Endometrial microvascular endothelial cells (primary cell): ENCODE measurements around the gene C1QC. TPM values are rescaled to one million over a fixed set of nuclear protein-coding genes. Genes with fewer than 3 reads are reported as not detected.

ENCODE experiments used
- in situ Hi-C: cut with HindIII; loops from 2 replicates; pipeline ENCODE4 v1.10.0; 2017; ENCODE audit warnings: low sequenced_read_pairs, low pct_unique_long_range_greater_than_20kb; ENCODE audit errors: inconsistent ontology term
- total RNA-seq: library from RNA; depleted of rRNA; stranded (reverse); fragments of >200 nt; gene quantifications from one replicate; pipeline ENCODE4 v1.2.3, GENCODE V29; 2015; ENCODE audit errors: inconsistent ontology term

Gene C1QC
- total RNA-seq, 1 donor from 2014 or later = not detected

- in situ Hi-C loops = no loop called here
Observed at GRCh38 chr1:22615886-22616285, 27.5 kb upstream of the C1QC start.

GRCh38 chr1:22616571-22616970 is 26.9 kb upstream of the C1QC start:
- in situ Hi-C loops = no loop called here

GRCh38 chr1:22618056-22618455 is 25.4 kb upstream of the C1QC start:
- in situ Hi-C loops = no loop called here

- in situ Hi-C loops = no loop called here
Observed at GRCh38 chr1:22619252-22619651, 24.2 kb upstream of the C1QC start.

- in situ Hi-C loops = no loop called here
Observed at GRCh38 chr1:22619798-22620197, 23.6 kb upstream of the C1QC start.

GRCh38 chr1:22621761-22622160 is 21.7 kb upstream of the C1QC start:
- in situ Hi-C loops = no loop called here

GRCh38 chr1:22625262-22625925 is 18.0 kb upstream of the C1QC start:
- in situ Hi-C loops = no loop called here

- in situ Hi-C loops = no loop called here
Observed at GRCh38 chr1:22626237-22627157, 16.9 kb upstream of the C1QC start.

- in situ Hi-C loops = no loop called here
Observed at GRCh38 chr1:22627331-22627730, 16.1 kb upstream of the C1QC start.

GRCh38 chr1:22628698-22629444 is 14.6 kb upstream of the C1QC start:
- in situ Hi-C loops = no loop called here

- in situ Hi-C loops = no loop called here
Observed at GRCh38 chr1:22629886-22630285, 13.5 kb upstream of the C1QC start.

GRCh38 chr1:22633697-22634463 is 9.6 kb upstream of the C1QC start:
- in situ Hi-C loops = no loop called here

- in situ Hi-C loops = no loop called here
Observed at GRCh38 chr1:22635436-22635835, 8.0 kb upstream of the C1QC start.

GRCh38 chr1:22636353-22636752 is 7.1 kb upstream of the C1QC start, which contains the start of gene C1QA:
Gene C1QA (plus strand): TSS chr1:22636628. CDS start chr1:22637617, 989 bp downstream.
- in situ Hi-C loops = no loop called here

- in situ Hi-C loops = no loop called here
Observed at GRCh38 chr1:22636927-22637326, 6.5 kb upstream of the C1QC start.

- in situ Hi-C loops = no loop called here
Observed at GRCh38 chr1:22637907-22638445, 5.5 kb upstream of the C1QC start.

- in situ Hi-C loops = no loop called here
Observed at GRCh38 chr1:22638476-22639234, 4.8 kb upstream of the C1QC start.

GRCh38 chr1:22639286-22639685 is 4.1 kb upstream of the C1QC start:
- in situ Hi-C loops = no loop called here
